Retinal pigment epithelial cell (primary cell): ENCODE results near the gene RHOT1.

Experiments used
- DNase-seq: peaks from one replicate; pipeline ENCODE4 v3.0.0-alpha.2; 2010; ENCODE audit warnings: low read depth
- H3K4me3 ChIP-seq: 2 replicates; pipeline ENCODE4 v1.5.1; 2011; ENCODE audit warnings: mild to moderate bottlenecking, low read length, control low read depth, moderate library complexity
- TF ChIP-seq, protein P1 (sequence below): conservative IDR thresholded peaks from 2 replicates; pipeline ENCODE4 v1.5.1; 2011; ENCODE audit warnings: low read depth, low read length, control low read depth, inconsistent platforms

RHOT1 gene

DNA sequence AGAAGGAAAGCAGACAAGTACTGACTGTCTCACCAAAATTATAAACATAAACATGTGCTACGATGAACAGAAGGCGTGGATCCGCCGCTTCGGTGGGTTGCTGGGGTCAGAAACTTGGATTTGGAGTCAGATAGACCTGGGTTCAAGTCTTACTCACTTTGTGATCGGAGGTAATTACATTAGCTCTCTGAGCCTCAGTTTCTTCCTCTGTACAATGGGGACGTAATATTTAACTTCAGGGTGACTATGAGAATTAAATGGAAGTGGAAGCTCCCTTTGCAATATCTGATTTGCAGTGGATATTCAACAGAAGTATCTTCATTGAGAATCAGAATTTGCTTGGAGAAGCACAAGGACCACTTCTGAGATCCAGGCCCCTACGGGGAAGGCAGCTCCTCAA is 129.5 kb downstream of the RHOT1 start:
- TF ChIP-seq, protein P1, sequence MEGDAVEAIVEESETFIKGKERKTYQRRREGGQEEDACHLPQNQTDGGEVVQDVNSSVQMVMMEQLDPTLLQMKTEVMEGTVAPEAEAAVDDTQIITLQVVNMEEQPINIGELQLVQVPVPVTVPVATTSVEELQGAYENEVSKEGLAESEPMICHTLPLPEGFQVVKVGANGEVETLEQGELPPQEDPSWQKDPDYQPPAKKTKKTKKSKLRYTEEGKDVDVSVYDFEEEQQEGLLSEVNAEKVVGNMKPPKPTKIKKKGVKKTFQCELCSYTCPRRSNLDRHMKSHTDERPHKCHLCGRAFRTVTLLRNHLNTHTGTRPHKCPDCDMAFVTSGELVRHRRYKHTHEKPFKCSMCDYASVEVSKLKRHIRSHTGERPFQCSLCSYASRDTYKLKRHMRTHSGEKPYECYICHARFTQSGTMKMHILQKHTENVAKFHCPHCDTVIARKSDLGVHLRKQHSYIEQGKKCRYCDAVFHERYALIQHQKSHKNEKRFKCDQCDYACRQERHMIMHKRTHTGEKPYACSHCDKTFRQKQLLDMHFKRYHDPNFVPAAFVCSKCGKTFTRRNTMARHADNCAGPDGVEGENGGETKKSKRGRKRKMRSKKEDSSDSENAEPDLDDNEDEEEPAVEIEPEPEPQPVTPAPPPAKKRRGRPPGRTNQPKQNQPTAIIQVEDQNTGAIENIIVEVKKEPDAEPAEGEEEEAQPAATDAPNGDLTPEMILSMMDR = no peak

DNA sequence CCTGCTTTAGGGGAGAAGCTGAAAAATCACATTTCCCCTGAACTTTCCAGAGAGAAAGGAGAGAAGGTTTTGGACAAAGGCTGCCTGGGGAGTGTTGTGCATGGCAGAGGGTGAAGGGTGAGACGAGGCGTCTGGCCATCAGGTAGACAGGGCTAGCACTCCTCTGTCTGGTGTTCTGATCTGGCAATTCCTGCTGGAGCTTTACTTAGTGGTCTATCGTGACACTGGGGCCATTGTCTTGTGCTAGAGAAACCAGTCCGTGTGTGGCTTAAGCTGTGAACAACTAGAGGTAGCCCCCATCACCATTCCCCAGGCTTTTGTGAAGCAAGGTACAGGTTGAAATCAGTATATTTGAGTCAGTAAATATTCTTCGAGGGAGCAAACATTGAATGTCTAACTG is 131.8 kb downstream of the RHOT1 start:
- TF ChIP-seq, protein P1 = no peak

More for the DNA sequence above, 129.5 kb downstream of the RHOT1 start:
- H3K4me3 ChIP-seq = no peak overlapping the region
- no peak for DNase-seq

GRCh38 chr17:32274643-32275042 is 132.3 kb downstream of the RHOT1 start:
- DNase-seq = no peak
- TF ChIP-seq, protein P1 = no peak
- no peak overlapping the region for H3K4me3 ChIP-seq

More for the DNA sequence above, 131.8 kb downstream of the RHOT1 start:
- no peak for DNase-seq
- H3K4me3 ChIP-seq = no peak overlapping the region
